Stimulated activated CD4-positive, alpha-beta T cell treated with anti-CD3 and anti-CD28 coated beads, Interleukin-4, amount 100 ng/mL, for 1 hour (primary cell): ENCODE results near the gene PKD1L1.

Experiments used
- DNase-seq: peaks from one replicate; pipeline ENCODE4 v3.0.0-alpha.2; 2020

PKD1L1 gene

GRCh38 chr7:47792521-47793121, 155.6 kb downstream of the PKD1L1 start:
- no peak for DNase-seq

- DNase-seq, result no peak
These were observed 156.6 kb downstream of the PKD1L1 start for GRCh38 chr7:47791682-47792081.

- no peak for DNase-seq
These were observed 160.2 kb downstream of the PKD1L1 start for GRCh38 chr7:47788083-47788482.

DNA sequence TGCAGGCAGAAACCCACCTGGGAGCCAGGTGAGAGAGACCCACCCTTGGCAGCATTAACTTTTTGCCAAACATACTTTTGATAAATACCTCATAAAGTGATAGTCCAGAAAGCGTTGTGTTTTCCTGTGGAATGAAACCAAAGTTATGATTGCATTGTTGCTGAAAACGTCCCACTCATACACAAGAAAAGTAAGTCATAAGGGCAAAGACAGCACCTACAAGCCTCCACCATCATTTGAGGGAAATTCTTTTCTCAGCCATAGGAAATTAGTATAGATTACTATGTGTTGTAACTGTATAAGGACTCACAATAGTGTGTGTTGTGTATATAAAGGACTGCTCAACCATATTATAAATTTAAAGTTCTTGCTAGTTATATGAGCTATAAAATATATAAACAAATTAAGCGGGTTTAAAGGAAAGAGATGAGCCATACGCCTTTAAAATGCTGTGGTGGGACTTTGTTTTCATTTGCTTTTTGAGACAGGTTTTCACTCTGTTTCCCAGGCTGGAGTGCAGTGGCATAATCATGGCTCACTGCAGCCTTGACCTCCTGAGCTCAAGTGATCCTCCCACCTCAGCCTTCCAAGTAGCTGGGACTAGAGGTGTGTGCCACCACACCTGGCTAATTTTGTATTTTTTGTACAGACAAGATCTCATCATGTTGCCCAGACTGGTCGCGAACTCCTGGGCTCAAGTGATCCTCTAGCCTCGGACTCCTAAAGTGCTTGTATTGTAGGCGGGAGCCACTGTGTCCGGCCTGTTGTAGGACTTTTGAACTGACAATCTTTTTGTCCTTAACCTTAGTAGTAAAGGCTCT, 160.8 kb downstream of the PKD1L1 start:
- DNase-seq, result no peak

GRCh38 chr7:47786557-47787248, 161.6 kb downstream of the PKD1L1 start:
- DNase-seq, result no peak

GRCh38 chr7:47785923-47786556, 162.2 kb downstream of the PKD1L1 start:
- no peak for DNase-seq

DNA sequence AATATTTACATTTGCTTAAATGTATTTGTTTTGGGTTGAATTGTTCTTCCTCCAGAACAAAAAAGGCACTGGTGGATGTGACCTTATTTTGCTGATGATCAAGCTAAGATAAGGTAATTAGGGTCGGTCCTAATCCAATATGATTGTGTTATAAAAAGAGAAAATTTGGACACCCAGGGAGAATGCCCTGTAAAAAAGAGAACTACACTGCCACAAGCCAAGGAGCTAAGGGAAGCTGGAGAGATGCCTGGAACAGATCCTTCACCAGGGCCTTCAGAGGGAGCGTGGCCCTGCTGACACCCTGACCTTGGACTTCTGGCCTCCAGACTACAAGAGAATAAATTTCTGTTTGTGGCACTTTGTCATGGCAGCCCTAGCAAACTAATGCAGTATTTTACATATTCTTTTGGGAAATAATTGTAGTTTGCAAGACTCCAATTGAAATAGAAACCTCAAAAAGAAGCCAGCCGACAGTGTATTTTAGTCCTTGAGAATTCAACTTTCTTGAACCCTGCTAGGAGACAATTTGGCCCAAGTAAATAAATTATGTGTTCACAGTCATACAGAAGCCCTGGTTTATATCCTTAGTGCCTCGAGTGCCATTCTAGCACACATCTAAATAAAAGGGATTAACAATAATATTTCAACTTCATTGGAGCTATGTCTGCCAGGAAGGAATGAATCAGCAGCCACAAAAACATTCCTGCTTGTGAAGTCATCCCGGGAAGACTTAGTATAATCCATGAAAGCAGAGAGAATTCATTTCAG, 164.6 kb downstream of the PKD1L1 start:
- no peak for DNase-seq

- DNase-seq, result no peak
These were observed 165.5 kb downstream of the PKD1L1 start for GRCh38 chr7:47782792-47783191.

GRCh38 chr7:47782022-47782421, 166.2 kb downstream of the PKD1L1 start:
- DNase-seq, result no peak

- no peak for DNase-seq
These were observed 167.7 kb downstream of the PKD1L1 start for GRCh38 chr7:47780555-47780954.

DNA sequence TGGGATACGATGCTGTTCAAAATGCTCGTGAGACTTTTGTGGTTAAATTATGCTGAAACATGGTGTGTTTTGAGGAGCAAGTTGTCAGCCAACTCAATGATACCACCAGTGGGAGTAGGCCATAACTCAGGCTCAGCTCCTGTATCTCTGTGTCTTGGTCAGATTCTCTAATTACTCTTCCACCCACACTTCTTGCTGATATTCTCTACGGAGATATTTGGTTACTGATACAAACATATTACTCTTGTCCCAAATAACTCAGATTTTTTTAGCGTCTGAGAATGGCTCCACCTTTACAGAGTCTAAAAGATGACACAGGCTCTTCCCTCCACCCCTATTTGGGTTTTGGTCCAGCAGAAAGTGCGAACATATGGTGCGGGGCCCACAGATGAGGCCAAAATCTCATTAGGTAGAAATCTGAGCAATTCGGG, 168.9 kb downstream of the PKD1L1 start:
- DNase-seq, result no peak

- no peak for DNase-seq
These were observed 170.1 kb downstream of the PKD1L1 start for GRCh38 chr7:47778153-47778661.

GRCh38 chr7:47777531-47778152, 170.6 kb downstream of the PKD1L1 start:
- DNase-seq, result no peak

DNA sequence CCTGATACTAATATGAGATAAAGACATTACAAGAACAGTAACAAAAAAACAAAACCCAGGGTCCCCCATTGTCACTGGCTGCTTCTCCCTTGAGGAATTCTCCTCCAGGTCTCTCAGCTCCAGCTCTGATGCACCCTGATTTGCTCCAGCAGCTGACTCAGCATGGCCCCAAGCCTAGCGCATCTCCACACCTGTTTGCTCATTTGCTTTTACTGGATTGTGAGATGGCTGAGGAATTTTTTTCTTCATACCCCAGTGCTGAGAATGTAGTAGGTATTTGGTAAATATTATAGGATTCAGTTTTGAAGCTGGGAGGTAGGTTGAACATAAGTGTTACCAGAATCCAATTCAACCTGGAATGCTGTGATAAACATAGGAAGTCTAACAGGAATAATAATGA, 171.9 kb downstream of the PKD1L1 start:
- DNase-seq, result no peak

DNA sequence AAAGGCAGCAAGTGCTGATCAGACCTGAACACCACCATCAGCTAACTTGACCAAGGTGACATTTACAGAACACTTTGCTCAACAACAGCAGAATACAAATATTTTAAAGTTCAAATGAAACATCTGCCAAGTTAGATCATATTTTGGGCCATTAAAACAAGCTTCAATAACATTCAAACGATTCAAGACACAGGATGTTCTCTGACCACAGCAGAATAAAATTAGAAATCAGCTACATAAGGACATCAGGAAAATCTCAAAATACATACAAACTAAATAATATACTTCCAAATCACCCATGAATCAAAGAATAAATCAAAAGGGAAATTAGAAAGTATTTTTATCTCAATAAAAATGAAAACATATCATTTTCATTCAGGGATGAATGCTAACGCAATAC, 173.0 kb downstream of the PKD1L1 start:
- no peak for DNase-seq

DNA sequence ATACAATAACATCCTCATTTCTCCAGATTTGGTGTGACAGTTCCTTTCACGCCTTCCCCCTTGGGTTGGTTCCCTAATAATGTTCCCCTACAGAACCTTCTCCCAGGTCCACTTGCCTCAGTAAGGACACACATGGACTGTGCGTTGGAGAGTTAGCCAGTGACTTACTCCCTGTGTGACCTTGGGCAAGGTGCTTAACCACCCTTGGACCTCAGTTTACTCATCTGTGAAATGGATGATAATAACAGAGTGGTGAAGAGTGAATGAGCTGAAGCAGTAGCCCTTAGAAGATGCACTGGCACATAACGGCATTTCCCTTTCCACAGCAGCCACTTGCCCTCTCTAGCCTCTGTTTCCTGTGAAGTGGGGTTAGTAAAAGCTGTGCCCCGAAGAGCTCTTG, 175.8 kb downstream of the PKD1L1 start:
- no peak for DNase-seq

- no peak for DNase-seq
These were observed 176.3 kb downstream of the PKD1L1 start for GRCh38 chr7:47771990-47772360.

DNA sequence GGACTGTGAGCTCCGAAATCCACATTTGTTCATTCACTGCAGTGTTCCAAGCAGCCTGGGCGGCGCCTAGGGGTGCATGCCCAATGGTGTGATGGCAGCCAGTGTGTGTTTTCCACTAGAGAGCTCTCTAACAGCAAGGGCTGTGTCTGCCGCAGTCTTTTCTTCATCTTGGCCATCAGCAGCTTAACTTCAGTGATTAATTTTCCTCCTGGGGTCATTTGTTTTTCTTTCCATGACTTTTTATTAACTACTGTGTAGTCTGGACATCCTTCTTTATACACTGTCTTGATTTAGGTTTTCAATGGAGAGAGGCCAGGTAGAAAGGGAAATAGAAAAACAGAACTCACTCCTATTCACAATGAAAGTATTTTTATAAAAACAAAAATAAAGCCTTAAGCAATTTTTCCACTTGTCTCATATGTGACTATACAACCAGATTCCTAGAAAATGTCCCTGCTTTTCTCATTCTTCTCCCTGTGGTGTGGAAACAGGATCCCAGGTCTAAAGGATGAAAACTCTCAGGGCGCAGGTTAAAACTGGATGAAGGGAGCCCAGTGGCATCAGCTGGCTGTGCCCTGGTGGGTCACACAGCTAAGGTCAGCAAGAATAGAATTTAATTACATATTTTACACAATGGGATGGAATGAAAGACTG, 176.8 kb downstream of the PKD1L1 start:
- DNase-seq, result no peak

GRCh38 chr7:47766126-47766525, 182.1 kb downstream of the PKD1L1 start:
- DNase-seq, result no peak

DNA sequence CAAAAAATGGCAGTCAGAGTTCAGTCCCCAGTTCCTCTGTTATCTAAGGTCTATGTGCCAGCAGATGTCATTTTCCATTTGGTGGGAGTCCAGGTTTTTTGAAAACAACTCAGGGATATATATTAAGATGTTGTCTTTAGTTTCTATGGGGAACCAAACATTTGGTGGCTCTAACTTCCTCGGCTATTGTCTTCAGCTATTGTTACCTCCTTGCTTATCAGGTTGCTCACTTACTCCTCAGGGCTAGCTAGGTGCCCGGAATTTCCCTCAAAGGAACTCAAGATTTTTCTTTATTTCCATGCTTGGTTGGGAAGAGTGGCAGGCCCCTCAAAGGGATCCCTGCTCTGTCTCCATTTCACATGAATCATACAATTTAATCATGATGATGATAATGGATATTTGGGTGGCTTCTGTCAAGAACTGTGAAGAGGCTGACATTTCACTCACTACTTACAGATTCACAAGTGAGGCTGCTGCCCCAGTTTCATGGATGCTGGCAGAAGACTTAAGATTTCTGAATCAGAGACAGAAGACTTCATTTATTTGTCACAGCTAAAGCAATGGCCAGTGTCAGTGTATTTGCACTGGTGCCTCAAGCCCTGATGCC, 182.8 kb downstream of the PKD1L1 start:
- DNase-seq, result no peak

DNA sequence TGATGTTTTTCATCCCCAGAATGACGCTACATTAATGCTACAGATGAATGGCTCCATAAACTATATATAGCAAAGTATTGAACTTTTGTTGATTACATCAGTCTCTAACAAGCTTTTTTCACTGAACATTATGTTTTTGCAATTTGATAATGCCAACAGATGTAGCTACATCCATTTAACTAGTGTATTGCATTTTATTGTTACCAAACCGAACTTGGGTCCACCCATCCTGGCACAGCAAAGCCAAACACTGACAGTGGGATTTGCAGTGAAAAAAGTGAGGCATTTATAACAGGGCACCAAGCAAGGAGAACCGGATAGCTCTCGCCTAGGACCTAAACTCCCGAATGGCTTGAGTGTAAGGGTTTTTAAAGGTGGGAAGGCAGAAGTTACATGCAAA, 183.5 kb downstream of the PKD1L1 start:
- DNase-seq, result no peak
